ENCODE measurements around the gene RBM18.

Gene RBM18

GRCh38 chr9:122205176-122205575, 59.5 kb downstream of the RBM18 start:
- Histone ChIP-seq H3K36me3 (ENCODE audit: insufficient read depth, low read length) (no peaks in the 10 kb centered on the region), H4K20me1 (ENCODE audit: insufficient read depth, low read length) (no peaks in the 10 kb centered on the region), H3K27me3 (ENCODE audit: insufficient read depth, low read length) (no peaks in the 10 kb centered on the region), H3K4me2 (ENCODE audit: low read length) (no peak overlapping the region), H3K27ac (ENCODE audit: low read depth, low read length, poor library complexity, severe bottlenecking) (no peak overlapping the region), H3K9ac (ENCODE audit: low read length) (no peak overlapping the region), H3K79me2 (ENCODE audit: insufficient read depth, low read length) (no peaks in the 10 kb centered on the region), H2AFZ (ENCODE audit: low read length) (no peak overlapping the region), H3K4me3 (ENCODE audit: low read depth, low read length, poor library complexity, severe bottlenecking) (no peak overlapping the region), H3K9me2 (ENCODE audit: low read depth, low read length) (no peaks in the 10 kb centered on the region), H3F3A (ENCODE audit: insufficient read depth, low read length) (no peaks in the 10 kb centered on the region), H3K9me3 (ENCODE audit: low read length) (no peaks in the 10 kb centered on the region), H3K4me1 (ENCODE audit: insufficient read depth, low read length, severe bottlenecking) (no peaks in the 10 kb centered on the region)
- TF ChIP-seq CTCF (IDR thresholded peaks at IDR 0.05; ENCODE audit: low read length) (no peak), EZH2 (IDR thresholded peaks at IDR 0.05; ENCODE audit: borderline replicate concordance, low read length) (no peak)

GRCh38 chr9:122204491-122204890, 60.1 kb downstream of the RBM18 start:
- Histone ChIP-seq H3K36me3 (ENCODE audit: insufficient read depth, low read length) (no peaks in the 10 kb centered on the region), H3K4me1 (ENCODE audit: insufficient read depth, low read length, severe bottlenecking) (no peaks in the 10 kb centered on the region), H3K79me2 (ENCODE audit: insufficient read depth, low read length) (no peaks in the 10 kb centered on the region), H3F3A (ENCODE audit: insufficient read depth, low read length) (no peaks in the 10 kb centered on the region), H4K20me1 (ENCODE audit: insufficient read depth, low read length) (no peaks in the 10 kb centered on the region), H3K4me2 (ENCODE audit: low read length) (no peak overlapping the region), H3K4me3 (ENCODE audit: low read depth, low read length, poor library complexity, severe bottlenecking) (no peak overlapping the region), H3K27me3 (ENCODE audit: insufficient read depth, low read length) (no peaks in the 10 kb centered on the region), H3K9ac (ENCODE audit: low read length) (no peak overlapping the region), H3K9me3 (ENCODE audit: low read length) (no peaks in the 10 kb centered on the region), H2AFZ (ENCODE audit: low read length) (no peak overlapping the region), H3K27ac (ENCODE audit: low read depth, low read length, poor library complexity, severe bottlenecking) (no peak overlapping the region), H3K9me2 (ENCODE audit: low read depth, low read length) (no peaks in the 10 kb centered on the region)
- TF ChIP-seq CTCF (IDR thresholded peaks at IDR 0.05; ENCODE audit: low read length), result no peak

- Histone ChIP-seq H3K27ac (ENCODE audit: low read depth, low read length, poor library complexity, severe bottlenecking) (no peak overlapping the region), H2AFZ (ENCODE audit: low read length) (no peak overlapping the region), H3K36me3 (ENCODE audit: insufficient read depth, low read length) (no peaks in the 10 kb centered on the region), H3K9ac (ENCODE audit: low read length) (no peak overlapping the region), H3K9me2 (ENCODE audit: low read depth, low read length) (no peaks in the 10 kb centered on the region), H3F3A (ENCODE audit: insufficient read depth, low read length) (no peaks in the 10 kb centered on the region), H3K9me3 (ENCODE audit: low read length) (no peaks in the 10 kb centered on the region), H3K79me2 (ENCODE audit: insufficient read depth, low read length) (no peaks in the 10 kb centered on the region), H3K4me2 (ENCODE audit: low read length) (no peak overlapping the region), H4K20me1 (ENCODE audit: insufficient read depth, low read length) (no peaks in the 10 kb centered on the region), H3K27me3 (ENCODE audit: insufficient read depth, low read length) (no peaks in the 10 kb centered on the region), H3K4me1 (ENCODE audit: insufficient read depth, low read length, severe bottlenecking) (no peaks in the 10 kb centered on the region), H3K4me3 (ENCODE audit: low read depth, low read length, poor library complexity, severe bottlenecking) (no peak overlapping the region)
- TF ChIP-seq EZH2 (IDR thresholded peaks at IDR 0.05; ENCODE audit: borderline replicate concordance, low read length) (no peak), CTCF (IDR thresholded peaks at IDR 0.05; ENCODE audit: low read length) (no peak)
Observed at GRCh38 chr9:122204055-122204454, 60.6 kb downstream of the RBM18 start.
